Right renal pelvis (tissue), 4 donors: ENCODE measurements around the gene COX14. TPM values are rescaled to one million over a fixed set of nuclear protein-coding genes. Genes with fewer than 3 reads are reported as not detected.
"Not testable (repeated sequence)": the region's sequence is repeated elsewhere in the genome, so short reads cannot be mapped to it uniquely, and the experiment has no call there.

Experiments used
- DNase-seq, 4 donors: peaks; one replicate each; pipeline ENCODE4 v3.0.0-alpha.2; 2013; ENCODE audit warnings: low read depth in 4 of 4, low spot score in 3 of 4, missing footprints in 1 of 4
- polyA plus RNA-seq, 4 donors: library from polyadenylated mRNA; unstranded; fragments of 120-200 nt; gene quantifications; one replicate each; pipeline ENCODE4 v1.2.1, GENCODE V29; 2013; ENCODE audit not compliant: insufficient read length in 4 of 4

COX14 gene
- polyA plus RNA-seq, 4 donors: 50.6 to 62.1 (median 52.5) TPM

DNA sequence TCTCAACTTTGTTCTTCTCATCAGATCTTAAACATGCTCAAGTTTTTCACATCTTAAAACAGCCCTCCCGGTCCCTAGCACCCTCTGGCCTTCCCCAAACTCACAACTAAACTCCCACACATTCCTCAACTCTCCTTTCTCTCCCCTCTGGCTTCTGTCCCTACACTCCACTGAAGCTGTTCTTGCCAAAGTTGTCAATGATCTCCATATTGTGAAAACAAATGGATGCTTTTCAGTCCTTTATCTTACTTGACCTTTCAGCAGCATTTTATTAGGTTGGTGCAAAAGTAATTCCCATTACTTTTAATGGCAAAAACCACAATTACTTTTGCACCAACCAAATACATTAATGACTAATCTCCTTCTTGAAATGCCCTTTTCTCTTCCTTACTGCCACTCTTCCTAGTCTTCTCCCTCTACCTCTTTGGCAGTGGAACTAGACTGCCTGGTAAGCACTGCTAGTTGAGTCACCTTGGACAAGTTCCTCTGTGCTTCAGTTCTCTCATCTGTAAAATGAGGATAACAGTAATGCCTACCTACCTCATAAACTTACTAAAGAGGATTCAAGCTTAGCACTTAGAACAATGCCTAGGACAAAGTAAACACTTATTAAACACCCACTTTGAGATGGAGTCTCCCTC, 39.1 kb downstream of the COX14 start:
- no peak for DNase-seq

- not testable (repeated sequence) for DNase-seq
Observed at GRCh38 chr12:50154947-50155346, 42.9 kb downstream of the COX14 start.

- no peak for DNase-seq
Observed at GRCh38 chr12:50156641-50157040, 44.6 kb downstream of the COX14 start.

GRCh38 chr12:50157259-50157658, 45.2 kb downstream of the COX14 start:
- DNase-seq: no peak

GRCh38 chr12:50160643-50161042, 48.6 kb downstream of the COX14 start:
- no peak for DNase-seq

DNA sequence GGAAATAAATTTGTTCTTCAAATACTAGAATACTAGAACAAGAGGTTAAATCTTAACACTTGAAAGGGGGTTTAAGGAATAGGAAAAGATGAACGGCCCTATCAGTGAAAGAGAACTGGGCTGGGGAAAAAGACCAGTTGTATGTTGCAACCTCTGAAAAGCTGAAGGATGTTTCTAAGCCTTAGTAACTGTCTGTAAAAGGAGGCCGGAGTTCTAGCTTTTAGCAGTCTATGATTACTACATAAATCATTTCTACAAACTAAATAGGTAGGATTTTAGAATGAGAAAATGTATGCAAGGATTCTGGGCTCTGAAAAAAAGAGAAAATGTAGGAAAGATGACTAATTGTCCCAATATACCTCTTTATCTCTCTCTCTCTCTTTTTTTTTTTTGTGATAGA, 50.2 kb downstream of the COX14 start:
- no peak for DNase-seq

- no peak for DNase-seq
Observed at GRCh38 chr12:50164963-50165362, 52.9 kb downstream of the COX14 start.

GRCh38 chr12:50166799-50167048, 54.7 kb downstream of the COX14 start:
- DNase-seq: no peak

DNA sequence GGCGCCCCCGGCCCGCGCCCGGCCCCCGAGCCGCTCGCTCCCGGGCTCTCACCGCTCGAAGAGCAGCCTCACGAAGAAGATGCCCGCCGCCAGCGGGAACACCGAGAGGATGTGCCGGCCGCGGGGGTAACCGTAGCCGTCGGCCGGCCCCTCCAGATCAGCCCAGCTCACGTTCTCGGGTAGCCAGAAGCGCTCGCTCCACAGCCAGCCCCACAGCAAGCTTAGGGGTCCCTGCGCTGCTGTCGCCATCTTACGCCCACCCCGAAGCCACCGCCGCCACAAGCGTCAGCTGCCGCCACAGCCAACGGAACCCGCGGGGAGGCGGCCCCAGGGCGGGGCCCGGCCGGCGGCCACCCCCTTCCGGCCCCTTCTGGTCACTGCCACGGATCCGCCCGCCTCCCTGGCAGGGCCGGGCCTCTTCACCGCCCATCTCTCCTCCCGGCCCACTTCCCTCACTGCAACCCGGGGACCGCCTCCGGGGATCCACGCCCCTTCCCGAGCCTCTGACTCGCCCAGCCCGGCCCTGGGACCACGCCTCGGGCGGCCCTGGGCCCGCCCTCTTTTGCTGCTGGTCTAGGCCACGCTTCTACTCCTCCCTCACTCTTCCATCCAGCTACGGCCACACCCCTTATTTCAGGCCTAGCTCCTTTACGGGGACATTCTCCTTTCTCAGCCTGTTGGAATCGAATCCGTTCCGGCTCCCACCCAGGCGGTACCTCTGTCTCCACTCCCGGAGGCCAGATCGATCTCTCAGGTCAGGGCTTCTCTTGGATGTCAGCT, 55.2 kb downstream of the COX14 start, which contains the start of gene CERS5:
Gene CERS5 (minus strand): TSS at position 321 of the 780 bp plus-strand sequence. CDS start 72 bp downstream, at position 249.
- peak; percentile 96 to 98 (median 98) for DNase-seq

Other genes with a start within 250 kb of the COX14 start
- gene FAIM2, start 208.3 kb upstream of the COX14 start, polyA plus RNA-seq: 1 to 10 TPM; 1.3 to 6.1 (median 4.6) TPM
- 100 to 1,000 TPM in 2 of 4 donors, 10 to 100 TPM in 2; 93.0 to 265 (median 104) TPM for gene AQP2, start 161.5 kb upstream of the COX14 start, polyA plus RNA-seq
- gene AQP5, start 150.4 kb upstream of the COX14 start, polyA plus RNA-seq: 1 to 10 TPM; 1.7 to 4.0 (median 2.0) TPM
- 10 to 100 TPM; 16.0 to 22.1 (median 19.6) TPM for gene AQP6, start 139.3 kb upstream of the COX14 start, polyA plus RNA-seq
- 10 to 100 TPM; 42.4 to 54.4 (median 49.8) TPM for gene RACGAP1, start 86.7 kb upstream of the COX14 start, polyA plus RNA-seq
- 1 to 10 TPM; 3.4 to 4.8 (median 4.6) TPM for gene ASIC1, start 54.6 kb upstream of the COX14 start, polyA plus RNA-seq
- gene SMARCD1, start 26.9 kb upstream of the COX14 start, polyA plus RNA-seq: 100 to 1,000 TPM; 165 to 182 (median 176) TPM
- gene GPD1, start 8.2 kb upstream of the COX14 start, polyA plus RNA-seq: 10 to 100 TPM; 52.2 to 82.4 (median 64.7) TPM
- gene CERS5, start 55.1 kb downstream of the COX14 start, polyA plus RNA-seq: 10 to 100 TPM; 72.5 to 82.9 (median 75.4) TPM
- 100 to 1,000 TPM in 1 of 4 donors, 10 to 100 TPM in 3; 77.5 to 107 (median 93.1) TPM for gene LIMA1, start 171.3 kb downstream of the COX14 start, polyA plus RNA-seq